ENCODE results near the gene TRPC4AP.

DNA sequence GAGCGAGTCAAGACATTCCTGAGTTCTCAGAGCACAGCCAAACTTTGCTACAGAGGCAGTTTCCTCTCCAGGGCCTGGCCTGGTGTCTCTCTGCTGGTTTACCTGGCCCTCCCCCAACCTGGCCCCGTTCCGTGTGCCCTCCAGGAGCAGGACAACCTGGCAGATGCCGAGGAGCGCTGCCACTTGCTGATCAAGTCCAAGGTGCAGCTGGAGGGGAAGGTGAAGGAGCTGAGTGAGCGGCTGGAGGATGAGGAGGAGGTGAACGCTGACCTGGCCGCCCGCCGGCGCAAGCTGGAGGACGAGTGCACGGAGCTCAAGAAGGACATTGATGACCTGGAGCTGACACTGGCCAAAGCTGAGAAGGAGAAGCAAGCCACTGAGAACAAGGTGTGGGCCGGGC is 97.4 kb downstream of the TRPC4AP start:
- TF ChIP-seq, protein P1, sequence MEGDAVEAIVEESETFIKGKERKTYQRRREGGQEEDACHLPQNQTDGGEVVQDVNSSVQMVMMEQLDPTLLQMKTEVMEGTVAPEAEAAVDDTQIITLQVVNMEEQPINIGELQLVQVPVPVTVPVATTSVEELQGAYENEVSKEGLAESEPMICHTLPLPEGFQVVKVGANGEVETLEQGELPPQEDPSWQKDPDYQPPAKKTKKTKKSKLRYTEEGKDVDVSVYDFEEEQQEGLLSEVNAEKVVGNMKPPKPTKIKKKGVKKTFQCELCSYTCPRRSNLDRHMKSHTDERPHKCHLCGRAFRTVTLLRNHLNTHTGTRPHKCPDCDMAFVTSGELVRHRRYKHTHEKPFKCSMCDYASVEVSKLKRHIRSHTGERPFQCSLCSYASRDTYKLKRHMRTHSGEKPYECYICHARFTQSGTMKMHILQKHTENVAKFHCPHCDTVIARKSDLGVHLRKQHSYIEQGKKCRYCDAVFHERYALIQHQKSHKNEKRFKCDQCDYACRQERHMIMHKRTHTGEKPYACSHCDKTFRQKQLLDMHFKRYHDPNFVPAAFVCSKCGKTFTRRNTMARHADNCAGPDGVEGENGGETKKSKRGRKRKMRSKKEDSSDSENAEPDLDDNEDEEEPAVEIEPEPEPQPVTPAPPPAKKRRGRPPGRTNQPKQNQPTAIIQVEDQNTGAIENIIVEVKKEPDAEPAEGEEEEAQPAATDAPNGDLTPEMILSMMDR (IDR thresholded peaks at IDR 0.05; ENCODE audit: low read length): no peak
- TF ChIP-seq EZH2 (optimal IDR thresholded peaks at IDR 0.05; ENCODE audit: low read depth, low read length): no peak
